Activated T-cell treated with anti-CD3 and anti-CD28 coated beads, Interleukin-2, amount 50 U/mL, for 72 hours (primary cell): Measurements from ENCODE around the gene CCT8L2. TPM values are rescaled to one million over a fixed set of nuclear protein-coding genes. Genes with fewer than 3 reads are reported as not detected.
"Not testable (repeated sequence)": the region's sequence is repeated elsewhere in the genome, so short reads cannot be mapped to it uniquely, and the experiment has no call there.

Experiments used
- ATAC-seq, 2 donors: fragments of 150-1000 bp; cut with Tn5 transposase; replicated peaks in 1 of 2; 2 replicates each; pipeline ENCODE4 v1.10.0; 2021; ENCODE audit warnings: moderate library complexity in 2 of 2, mild to moderate bottlenecking in 1 of 2
- DNase-seq, 2 donors: peaks; one replicate each; pipeline ENCODE4 v3.0.0; 2021 to 2022; ENCODE audit warnings: mixed read lengths in 1 of 2
- H3K27ac Mint-ChIP-seq: one replicate; pipeline ENCODE4 v1.8.0; 2022; ENCODE audit warnings: mild to moderate bottlenecking, moderate library complexity, mixed read lengths
- H3K27me3 Mint-ChIP-seq: one replicate; pipeline ENCODE4 v1.8.0; 2022; ENCODE audit warnings: low read depth, mixed read lengths
- H3K36me3 Mint-ChIP-seq, 2 donors: one replicate each; pipeline ENCODE4 v1.8.0; 2022; ENCODE audit warnings: mixed read lengths in 2 of 2, mild to moderate bottlenecking in 1 of 2; ENCODE audit not compliant: insufficient read depth in 2 of 2
- H3K4me1 Mint-ChIP-seq: one replicate; pipeline ENCODE4 v1.8.0; 2022; ENCODE audit warnings: low read depth, mixed read lengths
- H3K4me3 Mint-ChIP-seq, 2 donors: one replicate each; pipeline ENCODE4 v1.8.0; 2022; ENCODE audit warnings: mild to moderate bottlenecking in 2 of 2, mixed read lengths in 2 of 2, moderate library complexity in 2 of 2
- H3K9me3 Mint-ChIP-seq, 2 donors: one replicate each; pipeline ENCODE4 v1.8.0; 2022; ENCODE audit warnings: mixed read lengths in 2 of 2
- total RNA-seq, 2 donors: library from RNA; stranded (reverse); gene quantifications; one replicate each; pipeline ENCODE4 v1.2.3, GENCODE V29; 2022

Gene CCT8L2
- total RNA-seq, 2 donors from 2014 or later = not detected

- not testable (repeated sequence) for ATAC-seq, DNase-seq, H3K4me3 Mint-ChIP-seq, H3K27ac Mint-ChIP-seq, H3K36me3 Mint-ChIP-seq, H3K4me1 Mint-ChIP-seq, H3K27me3 Mint-ChIP-seq, H3K9me3 Mint-ChIP-seq
These were observed 11.7 kb downstream of the CCT8L2 start for GRCh38 chr22:16580872-16581271.

GRCh38 chr22:16569240-16569834 lies 23.3 kb downstream of the CCT8L2 start:
- not testable (repeated sequence) for H3K4me3 Mint-ChIP-seq, H3K9me3 Mint-ChIP-seq, H3K36me3 Mint-ChIP-seq, H3K27ac Mint-ChIP-seq, DNase-seq, H3K4me1 Mint-ChIP-seq, ATAC-seq, H3K27me3 Mint-ChIP-seq

GRCh38 chr22:16568425-16568758 lies 24.2 kb downstream of the CCT8L2 start:
- Mint-ChIP-seq H3K27ac (no peak overlapping the region), H3K27me3 (no peaks in the 10 kb centered on the region), H3K9me3 (no peaks in the 10 kb centered on the region), H3K4me3 (no peak overlapping the region), H3K4me1 (no peaks in the 10 kb centered on the region), H3K36me3 (no peaks in the 10 kb centered on the region)
- ATAC-seq = no peak
- no peak for DNase-seq

- H3K9me3 Mint-ChIP-seq, H3K36me3 Mint-ChIP-seq, DNase-seq, H3K4me3 Mint-ChIP-seq, H3K4me1 Mint-ChIP-seq, ATAC-seq, H3K27ac Mint-ChIP-seq, H3K27me3 Mint-ChIP-seq: not testable (repeated sequence)
These were observed 24.8 kb downstream of the CCT8L2 start for GRCh38 chr22:16567617-16568424.

- not testable (repeated sequence) for H3K27ac Mint-ChIP-seq, H3K4me3 Mint-ChIP-seq, ATAC-seq, H3K4me1 Mint-ChIP-seq, DNase-seq, H3K36me3 Mint-ChIP-seq, H3K9me3 Mint-ChIP-seq, H3K27me3 Mint-ChIP-seq
These were observed 26.0 kb downstream of the CCT8L2 start for GRCh38 chr22:16566421-16567151.

- not testable (repeated sequence) for H3K27ac Mint-ChIP-seq, H3K4me1 Mint-ChIP-seq, ATAC-seq, H3K9me3 Mint-ChIP-seq, H3K36me3 Mint-ChIP-seq, DNase-seq, H3K4me3 Mint-ChIP-seq, H3K27me3 Mint-ChIP-seq
These were observed 26.8 kb downstream of the CCT8L2 start for GRCh38 chr22:16565585-16566420.

- not testable (repeated sequence) for H3K36me3 Mint-ChIP-seq, H3K9me3 Mint-ChIP-seq, H3K4me3 Mint-ChIP-seq
These were observed 27.6 kb downstream of the CCT8L2 start for GRCh38 chr22:16564837-16565584.

GRCh38 chr22:16563555-16564520 lies 28.8 kb downstream of the CCT8L2 start:
- ATAC-seq = no peak
- H3K9me3 Mint-ChIP-seq = no peaks in the 10 kb centered on the region
- no peak for DNase-seq
- no peaks in the 10 kb centered on the region for H3K27me3 Mint-ChIP-seq
- H3K4me3 Mint-ChIP-seq = no peak overlapping the region
- H3K4me1 Mint-ChIP-seq = no peaks in the 10 kb centered on the region
- H3K36me3 Mint-ChIP-seq = no peaks in the 10 kb centered on the region
- no peak overlapping the region for H3K27ac Mint-ChIP-seq

More at GRCh38 chr22:16564837-16565584, 27.6 kb downstream of the CCT8L2 start:
- H3K27me3 Mint-ChIP-seq, H3K27ac Mint-ChIP-seq, H3K4me1 Mint-ChIP-seq, DNase-seq, ATAC-seq: not testable (repeated sequence)

- Mint-ChIP-seq H3K27me3 (no peaks in the 10 kb centered on the region), H3K4me3 (no peak overlapping the region), H3K9me3 (no peaks in the 10 kb centered on the region), H3K27ac (no peak overlapping the region), H3K4me1 (no peaks in the 10 kb centered on the region), H3K36me3 (no peaks in the 10 kb centered on the region)
- DNase-seq (no peak), ATAC-seq (no peak)
These were observed 29.7 kb downstream of the CCT8L2 start for GRCh38 chr22:16562711-16563554.

- H3K27ac Mint-ChIP-seq, H3K4me1 Mint-ChIP-seq, H3K27me3 Mint-ChIP-seq, H3K9me3 Mint-ChIP-seq, ATAC-seq, H3K4me3 Mint-ChIP-seq, DNase-seq, H3K36me3 Mint-ChIP-seq: not testable (repeated sequence)
These were observed 31.4 kb downstream of the CCT8L2 start for GRCh38 chr22:16561093-16561658.

- not testable (repeated sequence) for H3K36me3 Mint-ChIP-seq
These were observed 32.0 kb downstream of the CCT8L2 start for GRCh38 chr22:16560651-16561050.

More at GRCh38 chr22:16560651-16561050, 32.0 kb downstream of the CCT8L2 start:
- H3K4me3 Mint-ChIP-seq, H3K4me1 Mint-ChIP-seq, H3K27me3 Mint-ChIP-seq, DNase-seq, H3K27ac Mint-ChIP-seq, H3K9me3 Mint-ChIP-seq, ATAC-seq: not testable (repeated sequence)
